Erythroblast (primary cell): ENCODE measurements around the gene LMF2.

Source experiments
- GATA1 ChIP-seq: IDR thresholded peaks from 2 replicates; pipeline ENCODE4 v1.6.1; 2011; ENCODE audit warnings: low read depth, mild to moderate bottlenecking, control low read depth, low read length, moderate library complexity
- POLR2A ChIP-seq: IDR thresholded peaks from 2 replicates; pipeline ENCODE4 v1.6.1; 2011; ENCODE audit warnings: mild to moderate bottlenecking, low read length

DNA sequence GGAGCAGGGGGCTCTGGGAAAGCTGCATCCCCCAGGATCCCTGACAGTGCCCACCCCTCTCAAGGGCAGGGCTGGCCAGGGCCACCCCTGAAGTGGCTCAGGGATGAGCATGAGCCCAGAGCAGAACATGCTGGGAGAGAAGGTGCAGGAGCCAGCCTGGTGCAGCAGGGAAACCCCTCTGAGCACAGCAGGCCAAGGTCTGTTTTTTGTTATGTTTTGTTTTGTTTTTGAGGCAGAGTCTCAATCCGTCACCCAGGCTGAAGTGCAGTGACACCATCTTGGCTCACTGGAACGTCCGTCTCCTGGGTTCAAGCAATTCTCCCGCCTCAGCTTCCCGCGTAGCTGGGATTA lies 31.9 kb downstream of the LMF2 start:
- TF ChIP-seq POLR2A (no peak), GATA1 (no peak)
